Measurements from ENCODE around the gene HTR7.

GRCh38 chr10:90856261-90856660, 1.6 kb downstream of the HTR7 start:
- no peak for TF ChIP-seq POLR2AphosphoS5 (IDR thresholded peaks at IDR 0.05; ENCODE audit: low read depth, low read length)
- TF ChIP-seq REST (IDR thresholded peaks at IDR 0.05; ENCODE audit: insufficient read depth in 1 of 2, low read depth in 2 of 2, low read length in 2 of 2), result no peak
- no peak for TF ChIP-seq SIN3A (IDR thresholded peaks at IDR 0.05; ENCODE audit: borderline replicate concordance, insufficient read depth, low read length)
